ENCODE measurements around the gene C2orf49.
"Not testable (repeated sequence)": the region's sequence is repeated elsewhere in the genome, so short reads cannot be mapped to it uniquely, and the experiment has no call there.

The C2orf49 gene

DNA sequence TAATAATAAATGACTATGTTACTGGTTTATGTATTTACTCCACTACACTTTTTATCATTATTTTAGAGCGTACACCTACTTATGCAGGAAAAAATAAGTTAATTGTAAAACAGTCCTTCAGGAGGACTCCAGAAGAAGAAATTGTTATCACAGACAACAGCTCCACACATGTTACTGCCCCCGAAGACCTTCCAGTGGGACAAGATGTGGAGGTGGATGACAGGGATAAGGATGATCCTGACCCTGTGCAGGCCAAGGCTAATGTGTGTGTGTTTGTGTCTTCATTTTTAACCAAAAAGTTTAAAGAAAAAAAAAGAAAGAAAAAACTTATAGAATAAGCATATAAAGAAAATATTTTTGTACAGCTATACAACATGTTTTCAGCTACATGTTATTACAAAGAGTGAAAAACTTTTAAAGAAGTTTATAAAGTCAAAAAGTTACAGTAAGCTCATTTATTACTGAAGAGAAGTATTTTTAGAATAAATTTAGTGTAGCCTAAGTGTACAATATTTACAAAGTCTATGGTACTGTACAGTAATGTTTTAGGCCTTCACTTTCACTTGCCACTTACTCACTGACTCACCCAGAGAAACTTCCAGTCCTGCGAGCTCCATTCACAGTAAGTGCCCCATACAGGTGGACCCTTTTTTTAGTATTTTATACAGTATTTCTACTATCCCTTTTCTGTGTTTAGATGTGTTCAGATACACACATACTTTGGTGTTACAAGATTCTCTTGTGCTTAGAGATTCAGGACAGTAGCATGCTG, 15.3 kb upstream of the C2orf49 start:
- DNase-seq, result no peak

DNA sequence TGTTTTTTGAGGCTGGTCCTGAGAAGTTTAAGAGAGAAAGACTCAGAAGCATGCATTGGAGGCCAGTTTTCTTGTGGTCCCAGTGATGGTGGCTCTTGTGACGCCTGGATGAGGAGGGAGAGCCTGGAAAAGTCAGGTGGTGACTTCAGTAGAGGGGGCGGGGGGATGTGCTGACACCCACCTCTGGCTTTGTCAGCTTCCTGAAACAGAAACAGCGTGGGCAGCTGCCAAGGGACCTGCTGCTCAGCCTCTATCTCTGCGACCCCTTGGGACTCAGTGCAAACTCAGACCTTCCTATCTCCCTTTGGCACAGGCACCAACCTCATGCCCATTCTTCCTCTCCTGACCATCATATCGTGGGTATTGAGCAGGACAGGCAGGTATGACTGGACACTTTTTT, 14.2 kb upstream of the C2orf49 start:
- no peak for DNase-seq

- DNase-seq, result no peak
These were observed 13.2 kb upstream of the C2orf49 start for GRCh38 chr2:105324101-105324500.

DNA sequence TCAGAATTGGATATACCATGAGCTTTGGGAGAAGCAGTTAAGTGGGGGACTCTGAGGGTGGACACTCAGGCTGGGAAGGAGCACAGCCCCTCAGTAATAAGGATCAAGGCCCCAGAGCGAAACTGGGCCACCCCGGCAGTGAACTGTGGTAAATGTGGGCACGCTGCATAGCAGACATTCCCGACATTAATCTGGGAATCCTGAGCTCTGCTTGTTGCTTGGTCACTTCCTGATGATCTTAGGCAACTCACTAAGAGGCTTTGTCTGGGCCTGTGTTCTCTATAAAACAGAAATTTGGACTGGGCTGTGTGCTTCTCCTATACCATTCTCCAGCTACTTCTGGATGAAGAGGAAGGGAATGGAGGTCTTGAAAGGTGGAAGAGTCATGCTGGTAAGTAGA, 12.6 kb upstream of the C2orf49 start:
- DNase-seq, result no peak

- DNase-seq, result no peak
These were observed 11.9 kb upstream of the C2orf49 start for GRCh38 chr2:105325389-105325963.

DNA sequence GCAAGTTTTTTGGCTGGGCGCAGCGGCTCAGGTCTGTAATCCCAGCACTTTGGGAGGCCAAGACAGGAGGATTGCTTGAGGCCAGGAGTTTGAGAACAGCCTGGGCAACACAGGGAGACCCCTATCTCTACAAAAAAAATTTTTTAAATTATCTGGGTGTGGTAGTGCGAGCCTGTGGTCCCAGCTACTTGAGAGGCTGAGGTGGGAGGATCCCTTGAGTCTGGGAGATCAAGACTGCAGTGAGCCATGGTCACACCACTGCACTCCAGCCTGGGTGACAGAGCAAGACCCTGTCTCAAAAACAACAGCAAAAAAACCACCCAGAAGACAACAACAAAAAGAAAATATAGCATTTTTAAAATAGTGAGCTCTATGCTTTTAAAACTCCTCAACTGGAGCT, 10.1 kb upstream of the C2orf49 start:
- not testable (repeated sequence) for DNase-seq

DNA sequence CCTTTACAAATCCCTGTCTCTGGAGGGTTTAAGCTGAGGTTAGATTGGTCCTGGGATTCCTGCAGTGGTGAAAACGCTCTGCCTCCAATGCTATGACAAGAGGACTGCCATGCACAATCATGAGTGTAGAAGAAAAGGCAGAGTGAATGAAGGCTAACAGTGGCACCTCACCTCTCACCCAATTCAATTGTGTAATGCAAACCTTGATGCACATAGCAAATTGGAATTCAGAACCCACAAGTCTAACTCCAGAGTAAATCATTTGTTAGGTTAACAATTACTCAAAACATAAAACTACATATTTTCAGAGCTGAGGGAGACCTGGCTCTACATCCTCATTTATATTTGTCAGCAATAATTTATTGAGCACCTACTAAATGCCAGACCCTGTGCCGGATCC, 9.7 kb upstream of the C2orf49 start:
- no peak for DNase-seq

DNA sequence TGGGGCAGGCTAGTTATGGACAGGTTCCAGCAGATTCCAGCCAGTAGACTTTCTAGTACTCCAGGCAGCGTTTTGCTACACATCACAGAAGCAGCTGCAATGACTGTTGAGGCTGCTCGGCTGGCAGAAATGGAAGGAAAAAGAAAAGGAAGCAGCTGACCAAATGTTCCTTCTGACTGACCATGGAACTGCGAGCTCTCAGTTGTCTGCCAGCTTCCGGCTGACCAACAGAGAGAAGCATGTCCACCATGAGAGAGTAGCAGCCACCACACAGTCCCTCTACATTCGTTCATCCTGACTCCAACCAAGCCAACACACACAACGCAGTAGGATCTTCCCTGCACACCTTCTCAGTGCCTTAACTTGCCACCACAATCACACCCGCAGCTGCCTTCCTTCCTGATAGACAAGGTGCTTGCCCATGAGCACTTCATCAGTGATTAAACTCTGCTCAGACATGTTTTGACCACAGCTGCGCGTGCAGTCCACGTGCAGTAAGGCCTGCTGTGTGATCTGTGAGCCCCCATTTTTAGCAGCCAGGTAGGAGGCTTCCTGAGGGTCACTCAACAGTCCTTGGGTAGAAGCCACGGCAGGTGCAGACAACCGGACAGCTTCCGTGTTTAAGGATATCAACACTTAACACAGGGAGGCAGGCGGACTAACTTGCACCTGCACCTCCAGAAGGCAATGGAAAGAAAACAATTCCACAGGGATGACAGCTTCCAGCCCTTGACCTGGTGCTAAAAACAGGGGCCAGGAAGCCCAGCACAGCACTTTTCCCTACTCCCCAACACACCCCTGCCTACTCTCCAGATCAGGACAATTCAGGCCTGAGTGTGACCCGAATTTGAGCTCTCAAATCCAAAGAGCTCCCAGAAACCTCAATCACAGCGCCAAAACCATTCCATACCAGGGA, 8.8 kb upstream of the C2orf49 start:
- DNase-seq, result peak; percentile 53

DNA sequence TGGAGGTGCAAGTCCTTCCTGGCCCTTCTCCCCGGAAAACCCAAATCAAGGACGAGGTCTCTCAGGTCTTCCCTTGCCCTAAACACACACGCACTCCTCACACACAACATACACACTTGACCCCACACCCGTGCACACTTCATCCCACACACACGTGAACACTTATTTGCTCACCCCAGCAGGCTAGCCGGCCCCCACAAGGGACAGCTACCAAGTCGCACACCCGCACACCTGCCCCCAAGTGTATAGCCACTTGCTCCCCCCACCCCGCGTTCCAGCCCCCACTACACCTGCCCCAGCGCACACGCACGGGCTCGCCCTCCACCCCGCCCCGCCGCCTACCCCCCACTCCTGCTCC, 8.2 kb upstream of the C2orf49 start:
- no peak for DNase-seq

- DNase-seq, result peak; percentile 49
These were observed 7.5 kb upstream of the C2orf49 start, which contains the start of gene TGFBRAP1 for GRCh38 chr2:105329561-105330495. Gene TGFBRAP1, minus strand, starts transcription at chr2:105329735. Its CDS starts 21,434 bp downstream, at chr2:105308301.

DNA sequence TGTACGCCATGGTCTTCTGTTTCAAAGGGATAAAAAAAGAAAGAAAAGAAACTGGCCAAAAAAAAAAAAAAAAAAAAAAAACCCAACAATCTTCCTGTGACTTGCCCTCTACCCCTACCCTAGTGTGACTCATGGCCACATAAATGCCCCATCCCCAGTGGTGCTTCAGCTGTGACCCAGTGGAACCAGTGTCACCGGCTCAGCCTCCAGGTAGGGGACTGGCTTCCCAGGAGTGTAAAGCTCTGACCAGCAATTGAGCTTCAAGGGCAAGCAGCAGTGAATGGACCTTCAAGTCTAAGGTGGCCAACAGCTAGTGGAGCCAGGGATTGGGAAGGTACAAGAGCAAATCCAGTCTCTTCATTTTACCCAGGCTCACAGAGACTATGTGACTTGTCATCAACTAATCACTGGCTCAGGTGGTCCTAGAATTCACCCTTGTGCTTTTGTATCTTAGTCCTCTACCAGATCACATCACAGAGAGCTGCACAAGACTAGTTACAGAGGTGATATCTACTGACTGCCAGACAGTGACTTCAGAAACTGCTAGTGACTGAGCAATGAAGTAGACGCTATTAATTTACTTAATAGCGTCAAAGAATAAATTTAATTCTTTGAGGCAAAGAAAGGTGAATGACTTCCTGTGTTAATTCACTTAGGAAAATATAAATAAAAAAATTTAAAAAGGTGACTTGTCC, 6.5 kb upstream of the C2orf49 start:
- no peak for DNase-seq

DNA sequence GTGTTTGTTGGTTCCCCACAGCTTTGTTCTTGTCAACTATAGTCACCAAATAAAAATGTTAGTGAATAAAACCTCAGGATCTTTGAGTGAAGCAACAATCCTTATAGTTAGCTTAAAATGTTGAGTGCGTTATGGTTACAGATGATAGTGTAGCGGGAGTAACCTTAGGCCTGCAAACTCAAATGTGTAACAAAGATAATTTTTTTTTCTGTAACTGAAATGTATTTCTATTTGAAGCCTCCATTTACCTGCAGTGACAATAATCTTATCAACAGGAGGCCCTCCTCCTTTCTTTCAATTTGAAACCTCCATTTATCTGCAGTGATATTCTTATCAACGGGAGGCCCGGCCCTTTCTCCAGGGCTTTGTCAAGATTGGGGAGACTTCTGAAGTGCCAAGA, 3.1 kb upstream of the C2orf49 start:
- DNase-seq, result no peak

DNA sequence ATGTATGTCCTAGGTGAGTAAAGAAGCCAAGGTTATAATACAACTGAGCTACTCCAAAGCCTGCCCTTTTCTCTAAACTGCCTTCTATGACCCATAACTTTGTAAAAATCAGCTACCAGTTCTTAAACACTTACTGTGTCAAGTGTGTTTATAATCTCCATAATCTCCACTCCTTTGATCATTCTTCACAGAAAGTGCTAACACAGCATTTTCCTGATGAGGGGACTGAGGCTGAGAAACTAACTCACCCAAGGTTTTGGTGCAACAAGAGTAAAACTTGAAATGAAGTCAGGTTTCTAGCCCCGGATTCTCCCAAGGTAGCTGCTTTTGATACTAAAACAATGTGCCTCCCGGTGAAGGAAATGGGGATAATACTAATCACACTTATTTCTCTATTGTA, 1.9 kb upstream of the C2orf49 start:
- DNase-seq, result no peak

DNA sequence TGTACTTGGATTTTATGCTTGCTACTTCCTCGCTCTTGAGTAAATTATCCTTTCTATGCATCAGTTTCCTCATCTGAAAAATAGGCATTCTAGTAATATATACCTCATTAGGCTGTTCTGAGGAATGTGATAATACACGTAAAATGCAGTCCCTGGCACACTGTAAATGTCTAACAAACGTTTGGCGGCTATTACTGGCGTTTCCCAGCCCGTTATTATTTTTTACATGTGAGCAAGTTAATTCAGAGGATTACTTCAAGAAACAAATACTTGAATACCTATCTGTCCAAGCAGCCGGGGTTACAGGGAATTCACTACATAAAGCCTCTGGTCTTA, 586 bp upstream of the C2orf49 start:
- no peak for DNase-seq

DNA sequence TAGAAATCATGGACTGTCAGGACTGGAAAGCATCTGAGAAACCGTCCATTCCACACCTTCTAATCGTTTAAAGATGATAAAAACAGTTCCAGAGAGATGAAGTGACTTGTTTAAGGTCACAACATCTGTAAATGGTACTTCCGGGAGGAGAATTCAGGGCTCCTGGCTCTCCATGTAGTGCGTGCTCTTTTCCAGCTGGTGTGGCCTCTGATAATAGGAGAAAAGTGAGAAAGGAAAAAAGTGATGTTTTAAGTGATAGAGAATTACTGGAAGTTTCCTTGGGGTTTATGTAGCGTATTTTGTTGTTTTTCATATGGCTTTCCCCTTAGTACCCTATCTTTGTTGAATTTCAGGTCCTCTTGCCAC, 663 bp downstream of the C2orf49 start:
- DNase-seq, result no peak

- no peak for DNase-seq
These were observed 2.1 kb downstream of the C2orf49 start for GRCh38 chr2:105339414-105339813.

GRCh38 chr2:105344704-105345345, 7.5 kb downstream of the C2orf49 start:
- DNase-seq, result no peak

GRCh38 chr2:105357122-105357521, 19.8 kb downstream of the C2orf49 start:
- DNase-seq, result no peak

GRCh38 chr2:105358593-105358992, 21.3 kb downstream of the C2orf49 start:
- DNase-seq, result no peak

- DNase-seq, result no peak
These were observed 24.0 kb downstream of the C2orf49 start for GRCh38 chr2:105361102-105361889.
